Measurements from ENCODE around the gene FHL1. TPM values are rescaled to one million over a fixed set of nuclear protein-coding genes. Genes with fewer than 3 reads are reported as not detected.

Gene FHL1
- total RNA-seq, 2 experiments from 2014 or later = 27.2 to 28.4 TPM

DNA sequence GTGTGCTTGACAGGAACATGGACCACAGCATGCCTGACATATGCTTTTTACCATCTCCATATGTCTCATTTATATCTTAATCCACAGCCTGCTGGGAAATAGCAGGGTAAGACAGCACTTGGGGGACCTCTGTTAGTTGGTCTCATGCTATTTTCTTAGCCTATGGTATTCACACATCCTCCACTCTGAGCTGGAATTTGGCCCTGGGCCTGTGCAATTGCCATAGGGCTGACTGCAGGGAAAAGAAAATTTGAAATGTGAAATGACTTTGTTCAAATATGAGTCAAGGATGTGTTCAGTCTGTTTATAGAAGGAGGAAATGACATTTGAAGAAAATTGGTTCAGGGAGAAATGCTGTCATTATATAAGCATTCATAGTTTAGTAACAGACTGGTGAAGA lies 113.4 kb downstream of the FHL1 start:
- no peak for ATAC-seq (ENCODE audit: poor library complexity)
- peaks cover 9% of the 10 kb centered on the region for H3K4me1 Mint-ChIP-seq (ENCODE audit: low read depth)
- ChIA-PET CTCF (no interaction called here), POLR2A (no interaction called here)
- H3K27me3 Mint-ChIP-seq = no peaks in the 10 kb centered on the region
- no peak overlapping the region for H3K27ac Mint-ChIP-seq
- no peaks in the 10 kb centered on the region for H3K36me3 ChIP-seq (ENCODE audit: insufficient read depth, low read length)
- no peak overlapping the region for H3K4me3 Mint-ChIP-seq
- intact Hi-C loops (cut with DNase I, micrococcal nuclease) = loop anchor here in 1 of 2 experiments (10.0 kb wide), 1 partner anchor 56 kb away; no protein-coding TSS in a partner anchor
- H3K27me3 ChIP-seq (ENCODE audit: control insufficient read depth in 1 of 2, insufficient read depth in 2 of 2, low read length in 2 of 2) = no peaks in the 10 kb centered on the region
- H3K4me3 ChIP-seq (ENCODE audit: low read length) = no peak overlapping the region
- no peak for DNase-seq
- H3K27ac ChIP-seq (ENCODE audit: low read depth in 1 of 2, low read length in 2 of 2) = no peak overlapping the region
- no peaks in the 10 kb centered on the region for H3K9me3 Mint-ChIP-seq
- H3K9me3 ChIP-seq (ENCODE audit: control insufficient read depth in 1 of 2, insufficient read depth in 1 of 2, low read length in 2 of 2) = no peaks in the 10 kb centered on the region
- H3K36me3 Mint-ChIP-seq (ENCODE audit: low read depth) = no peaks in the 10 kb centered on the region
- TF ChIP-seq, protein P1, sequence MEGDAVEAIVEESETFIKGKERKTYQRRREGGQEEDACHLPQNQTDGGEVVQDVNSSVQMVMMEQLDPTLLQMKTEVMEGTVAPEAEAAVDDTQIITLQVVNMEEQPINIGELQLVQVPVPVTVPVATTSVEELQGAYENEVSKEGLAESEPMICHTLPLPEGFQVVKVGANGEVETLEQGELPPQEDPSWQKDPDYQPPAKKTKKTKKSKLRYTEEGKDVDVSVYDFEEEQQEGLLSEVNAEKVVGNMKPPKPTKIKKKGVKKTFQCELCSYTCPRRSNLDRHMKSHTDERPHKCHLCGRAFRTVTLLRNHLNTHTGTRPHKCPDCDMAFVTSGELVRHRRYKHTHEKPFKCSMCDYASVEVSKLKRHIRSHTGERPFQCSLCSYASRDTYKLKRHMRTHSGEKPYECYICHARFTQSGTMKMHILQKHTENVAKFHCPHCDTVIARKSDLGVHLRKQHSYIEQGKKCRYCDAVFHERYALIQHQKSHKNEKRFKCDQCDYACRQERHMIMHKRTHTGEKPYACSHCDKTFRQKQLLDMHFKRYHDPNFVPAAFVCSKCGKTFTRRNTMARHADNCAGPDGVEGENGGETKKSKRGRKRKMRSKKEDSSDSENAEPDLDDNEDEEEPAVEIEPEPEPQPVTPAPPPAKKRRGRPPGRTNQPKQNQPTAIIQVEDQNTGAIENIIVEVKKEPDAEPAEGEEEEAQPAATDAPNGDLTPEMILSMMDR (IDR thresholded peaks at IDR 0.05) = no peak
- H3K4me1 ChIP-seq (ENCODE audit: insufficient read depth, low read length) = peaks cover 10% of the 10 kb centered on the region

Other genes with a start within 250 kb of the FHL1 start
- 10 to 100 TPM; 36.4 to 37.0 TPM for gene MMGT1, start 173.5 kb upstream of the FHL1 start, total RNA-seq
- 10 to 100 TPM; 17.8 to 20.0 TPM for gene SLC9A6, start 162.1 kb upstream of the FHL1 start, total RNA-seq
- 1 to 10 TPM; 3.2 to 3.7 TPM for gene MAP7D3, start 103.9 kb downstream of the FHL1 start, total RNA-seq
- not detected for gene ADGRG4, start 153.4 kb downstream of the FHL1 start, total RNA-seq